ENCODE measurements around the gene TRHDE. TPM values are rescaled to one million over a fixed set of nuclear protein-coding genes. Genes with fewer than 3 reads are reported as not detected.

Gene TRHDE
- total RNA-seq, 1 experiment from 2014 or later = 0.74 TPM

GRCh38 chr12:72522411-72522810, 250.2 kb downstream of the TRHDE start:
- Histone ChIP-seq H3K4me2 (no peak overlapping the region), H3K79me2 (ENCODE audit: low read depth) (no peaks in the 10 kb centered on the region), H3K4me3 (no peak overlapping the region), H3K27ac (no peak overlapping the region), H3K4me1 (replicated peaks; ENCODE audit: insufficient read depth) (no peaks in the 10 kb centered on the region), H3K27me3 (ENCODE audit: insufficient read depth, low read depth) (no peaks in the 10 kb centered on the region), H3K36me3 (ENCODE audit: low read depth) (no peaks in the 10 kb centered on the region), H3F3A (ENCODE audit: insufficient read depth, low read depth) (no peaks in the 10 kb centered on the region), H4K20me1 (ENCODE audit: insufficient read depth) (no peaks in the 10 kb centered on the region), H2AFZ (no peak overlapping the region), H3K9me2 (ENCODE audit: insufficient read depth) (no peaks in the 10 kb centered on the region), H3K9me3 (ENCODE audit: insufficient read depth, low read depth) (no peaks in the 10 kb centered on the region)
- TF ChIP-seq CTCF (conservative IDR thresholded peaks at IDR 0.05) (no peak), EZH2 (IDR thresholded peaks at IDR 0.05; ENCODE audit: low read depth) (no peak)
- CTCF ChIA-PET = no interaction called here
- no peak for DNase-seq
- POLR2A ChIA-PET (ENCODE audit: unreplicated experiment) = no interaction called here
- BruUV-seq (replicated peaks) = no TSS peak
- intact Hi-C loops (cut with micrococcal nuclease; ENCODE audit: unreplicated experiment) = no loop called here

GRCh38 chr12:72523754-72524153, 251.6 kb downstream of the TRHDE start:
- no peak for DNase-seq
- intact Hi-C loops (cut with micrococcal nuclease; ENCODE audit: unreplicated experiment) = no loop called here
- Histone ChIP-seq H2AFZ (no peak overlapping the region), H4K20me1 (ENCODE audit: insufficient read depth) (no peaks in the 10 kb centered on the region), H3K4me3 (no peak overlapping the region), H3K9me3 (ENCODE audit: insufficient read depth, low read depth) (no peaks in the 10 kb centered on the region), H3K79me2 (ENCODE audit: low read depth) (no peaks in the 10 kb centered on the region), H3K27ac (no peak overlapping the region), H3K9me2 (ENCODE audit: insufficient read depth) (no peaks in the 10 kb centered on the region), H3K4me2 (no peak overlapping the region), H3K4me1 (replicated peaks; ENCODE audit: insufficient read depth) (no peaks in the 10 kb centered on the region), H3F3A (ENCODE audit: insufficient read depth, low read depth) (no peaks in the 10 kb centered on the region), H3K36me3 (ENCODE audit: low read depth) (no peaks in the 10 kb centered on the region), H3K27me3 (ENCODE audit: insufficient read depth, low read depth) (no peaks in the 10 kb centered on the region)
- CTCF ChIA-PET = no interaction called here
- no TSS peak for BruUV-seq (replicated peaks)
- TF ChIP-seq EZH2 (IDR thresholded peaks at IDR 0.05; ENCODE audit: low read depth) (no peak), CTCF (conservative IDR thresholded peaks at IDR 0.05) (no peak)
- POLR2A ChIA-PET (ENCODE audit: unreplicated experiment) = no interaction called here

GRCh38 chr12:72535212-72535990, 263.2 kb downstream of the TRHDE start:
- H3K27ac ChIP-seq = no peak overlapping the region
- TF ChIP-seq CTCF (conservative IDR thresholded peaks at IDR 0.05) = no peak
- TF ChIP-seq EZH2 (IDR thresholded peaks at IDR 0.05; ENCODE audit: low read depth) = no peak
- H3K4me3 ChIP-seq = no peak overlapping the region
- no peak for DNase-seq
- H3K27me3 ChIP-seq (ENCODE audit: insufficient read depth, low read depth) = no peaks in the 10 kb centered on the region
- no peaks in the 10 kb centered on the region for H3F3A ChIP-seq (ENCODE audit: insufficient read depth, low read depth)
- H3K4me2 ChIP-seq = no peak overlapping the region
- no peaks in the 10 kb centered on the region for H3K4me1 ChIP-seq (replicated peaks; ENCODE audit: insufficient read depth)
- BruUV-seq (replicated peaks) = no TSS peak
- H2AFZ ChIP-seq = no peak overlapping the region
- no peaks in the 10 kb centered on the region for H4K20me1 ChIP-seq (ENCODE audit: insufficient read depth)
- no peaks in the 10 kb centered on the region for H3K9me3 ChIP-seq (ENCODE audit: insufficient read depth, low read depth)
- ChIA-PET POLR2A (ENCODE audit: unreplicated experiment) (no interaction called here), CTCF (no interaction called here)
- no peaks in the 10 kb centered on the region for H3K36me3 ChIP-seq (ENCODE audit: low read depth)
- no peaks in the 10 kb centered on the region for H3K79me2 ChIP-seq (ENCODE audit: low read depth)
- intact Hi-C loops (cut with micrococcal nuclease; ENCODE audit: unreplicated experiment) = no loop called here
- no peaks in the 10 kb centered on the region; the same call in 1 of the 2 replicates for H3K9me2 ChIP-seq (ENCODE audit: insufficient read depth)

Data from PC-9 (cell line).